ENCODE measurements around the gene ZNF536. TPM values are rescaled to one million over a fixed set of nuclear protein-coding genes. Genes with fewer than 3 reads are reported as not detected.
"Not testable (repeated sequence)": the region's sequence is repeated elsewhere in the genome, so short reads cannot be mapped to it uniquely, and the experiment has no call there.

Gene ZNF536
- total RNA-seq, 1 experiment from 2014 or later, result not detected

- no peak for DNase-seq (ENCODE audit: low read depth)
Observed at GRCh38 chr19:30341611-30342201, 30.5 kb upstream of the ZNF536 start.

DNA sequence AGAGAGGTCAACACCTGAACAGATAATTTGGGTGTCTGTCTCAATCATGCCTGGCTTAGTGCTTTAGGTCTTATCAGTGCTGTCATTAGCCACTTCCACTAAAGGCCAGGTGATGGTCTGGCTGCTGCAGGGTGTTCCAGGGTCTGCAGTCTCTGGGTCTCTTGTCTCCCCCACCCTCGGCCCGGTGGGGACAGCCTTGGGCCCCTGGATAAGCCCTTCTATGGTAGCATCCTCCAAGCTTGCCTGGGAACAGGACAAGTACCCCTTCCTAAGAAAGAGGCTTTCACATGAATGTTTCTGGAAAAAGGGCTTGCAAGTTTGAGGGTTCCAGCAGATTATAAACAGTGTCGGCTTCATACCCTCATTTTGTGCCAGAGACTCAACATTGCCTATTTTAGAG is 29.3 kb upstream of the ZNF536 start:
- no peak for DNase-seq (ENCODE audit: low read depth)

DNA sequence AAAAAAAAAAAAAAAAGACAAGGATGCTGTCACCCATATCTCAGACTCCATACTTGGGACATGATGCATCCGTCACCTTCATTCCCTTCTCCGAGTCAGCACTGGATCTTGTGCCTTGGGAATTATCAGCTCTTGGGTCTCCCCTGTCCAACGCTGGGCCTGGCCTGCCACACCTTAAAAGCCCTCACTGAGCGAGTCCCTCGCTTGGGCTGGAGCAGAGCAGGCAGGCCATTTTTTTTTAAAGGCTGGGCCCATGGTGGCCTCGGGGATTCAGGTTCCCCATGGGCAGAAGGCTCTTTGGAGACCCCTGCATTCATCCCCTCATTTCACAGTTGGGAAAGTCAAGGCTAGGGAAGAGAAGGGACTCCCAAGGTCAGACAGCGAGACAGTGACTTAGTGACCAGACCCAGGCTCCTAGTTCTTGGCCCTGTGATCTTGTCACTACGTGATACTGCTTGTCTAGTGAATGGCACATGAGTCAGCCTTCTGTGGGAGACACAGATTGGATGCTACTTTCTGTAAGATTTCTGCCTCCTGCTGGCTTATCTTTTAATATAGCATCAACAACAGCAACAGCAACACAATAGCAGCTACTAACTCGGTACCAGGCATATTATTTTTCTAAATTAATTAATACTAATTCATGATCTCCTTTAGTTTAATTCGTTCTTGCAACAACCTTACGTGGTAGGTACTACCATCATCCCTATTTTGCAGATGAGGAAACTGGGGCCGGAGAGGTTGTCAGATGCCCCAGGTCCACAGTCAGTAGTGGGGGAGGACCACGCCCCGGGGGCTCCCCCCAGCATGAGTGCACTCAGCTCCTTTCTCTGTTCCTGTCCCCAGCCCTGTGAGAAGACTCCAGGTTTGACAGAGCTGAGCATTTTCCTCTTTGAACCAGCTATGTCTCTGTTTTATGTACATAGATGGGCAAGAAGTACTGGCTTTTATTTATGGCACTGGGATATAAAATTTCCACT is 27.4 kb upstream of the ZNF536 start:
- DNase-seq (ENCODE audit: low read depth), result peak; percentile 5

GRCh38 chr19:30345686-30346085 is 26.5 kb upstream of the ZNF536 start:
- DNase-seq (ENCODE audit: low read depth), result no peak

DNA sequence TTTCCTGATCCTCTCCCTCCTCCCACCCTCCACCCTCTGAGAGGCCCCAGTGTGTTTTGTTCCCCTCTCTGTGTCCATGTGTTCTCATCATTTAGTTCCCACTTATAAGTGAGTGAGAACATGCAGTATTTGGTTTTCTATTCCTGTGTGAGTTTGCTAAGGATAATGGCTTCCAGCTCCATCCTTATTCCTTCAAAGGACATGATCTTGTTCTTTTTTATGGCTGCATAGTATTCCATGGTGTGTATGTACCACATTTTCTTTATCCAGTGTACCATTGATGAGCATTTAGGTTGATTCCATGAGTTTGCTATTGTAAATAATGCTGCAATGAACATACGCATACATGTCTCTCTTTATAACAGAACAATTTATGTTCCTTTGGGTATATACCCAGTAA is 25.7 kb upstream of the ZNF536 start:
- not testable (repeated sequence) for DNase-seq (ENCODE audit: low read depth)

DNA sequence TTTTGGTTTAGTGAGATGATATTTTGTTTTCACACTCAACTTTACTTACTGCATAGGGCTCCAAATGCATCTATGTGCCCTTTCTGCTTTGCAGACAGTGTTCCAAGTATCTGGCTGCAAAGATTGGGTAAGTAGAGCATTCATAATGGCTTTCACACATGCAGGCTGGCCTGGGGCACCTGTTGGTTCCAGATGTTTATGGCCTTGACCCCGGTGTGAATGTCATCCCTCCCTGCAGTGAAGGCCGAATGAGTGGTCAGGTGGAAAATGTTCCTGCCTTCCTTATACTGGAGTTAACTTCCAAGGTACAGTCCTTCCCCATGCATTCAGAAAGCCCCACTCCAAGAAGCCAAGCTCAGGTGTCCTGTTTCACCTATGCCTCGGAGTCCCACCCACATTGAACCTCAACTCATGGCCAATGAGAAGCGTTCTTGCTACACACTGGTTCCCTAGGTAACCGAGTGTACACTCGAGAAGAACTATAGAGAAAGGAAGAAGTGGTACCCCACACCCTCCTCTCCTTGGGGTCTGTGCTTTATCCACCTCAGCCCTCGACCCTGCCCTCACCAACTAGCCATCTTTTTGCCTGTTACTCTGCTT is 23.0 kb upstream of the ZNF536 start:
- no peak for DNase-seq (ENCODE audit: low read depth)

DNA sequence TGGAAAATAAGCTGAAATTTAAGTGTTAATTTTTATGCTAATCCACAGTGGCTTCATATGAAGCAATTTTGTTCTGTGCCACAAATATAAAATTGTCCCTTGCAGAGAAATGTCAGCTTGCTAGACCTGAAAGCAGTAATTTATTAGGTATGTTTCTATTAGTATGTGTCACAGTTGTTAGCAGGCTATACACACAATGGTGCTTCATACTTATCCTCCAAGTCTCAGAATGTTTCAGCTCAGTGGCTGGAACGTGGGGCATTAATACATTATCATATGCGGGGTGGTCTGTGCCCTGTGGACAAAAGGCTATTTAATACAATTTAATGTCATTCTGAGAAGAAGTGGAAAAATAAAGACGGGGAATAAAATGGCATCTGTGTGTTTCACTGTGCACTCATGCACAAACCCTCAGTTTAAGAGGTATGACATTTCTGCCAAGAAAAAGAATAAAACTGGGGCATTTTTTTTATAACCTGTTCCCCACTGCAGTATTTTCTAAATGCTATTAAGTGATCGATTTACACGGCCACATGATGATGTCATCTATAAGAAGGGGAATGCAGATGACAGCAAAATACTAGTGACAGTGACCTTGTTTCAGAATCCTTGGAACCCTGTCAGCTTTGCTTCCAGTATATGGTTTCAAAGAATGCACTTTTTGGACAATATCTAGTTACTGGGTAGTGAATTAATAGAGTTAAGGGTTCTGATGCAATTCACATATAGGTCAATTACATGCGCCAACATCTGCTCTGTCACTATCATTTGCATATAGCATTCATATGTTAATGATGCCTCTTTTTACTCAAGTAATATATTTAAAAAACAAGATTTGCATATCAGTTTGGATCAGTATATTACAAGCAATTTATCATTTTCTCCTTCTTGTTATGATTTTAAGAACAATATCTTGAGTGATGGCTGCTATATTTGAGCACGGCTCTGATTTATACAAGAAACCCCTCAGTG is 21.2 kb upstream of the ZNF536 start:
- no peak for DNase-seq (ENCODE audit: low read depth)

DNA sequence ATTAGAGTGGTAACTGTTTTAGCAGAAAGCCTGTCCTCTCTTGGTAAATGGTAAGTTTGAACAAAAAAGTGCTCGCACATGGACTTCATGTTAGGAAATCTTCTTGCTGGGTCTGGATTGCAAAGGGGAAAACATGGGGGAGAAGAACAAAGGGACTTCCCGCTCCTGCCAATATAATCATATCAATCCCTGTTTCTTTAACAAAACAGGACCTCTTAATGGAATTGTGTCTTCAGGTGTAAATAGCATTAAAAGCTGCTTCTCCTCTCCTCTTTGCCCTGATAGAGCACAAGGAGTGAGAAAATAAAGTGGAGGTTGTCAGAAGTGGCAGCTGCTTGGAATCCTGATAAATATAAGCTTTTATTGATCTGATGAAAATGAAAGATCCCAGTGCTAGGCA is 20.4 kb upstream of the ZNF536 start:
- no peak for DNase-seq (ENCODE audit: low read depth)

DNA sequence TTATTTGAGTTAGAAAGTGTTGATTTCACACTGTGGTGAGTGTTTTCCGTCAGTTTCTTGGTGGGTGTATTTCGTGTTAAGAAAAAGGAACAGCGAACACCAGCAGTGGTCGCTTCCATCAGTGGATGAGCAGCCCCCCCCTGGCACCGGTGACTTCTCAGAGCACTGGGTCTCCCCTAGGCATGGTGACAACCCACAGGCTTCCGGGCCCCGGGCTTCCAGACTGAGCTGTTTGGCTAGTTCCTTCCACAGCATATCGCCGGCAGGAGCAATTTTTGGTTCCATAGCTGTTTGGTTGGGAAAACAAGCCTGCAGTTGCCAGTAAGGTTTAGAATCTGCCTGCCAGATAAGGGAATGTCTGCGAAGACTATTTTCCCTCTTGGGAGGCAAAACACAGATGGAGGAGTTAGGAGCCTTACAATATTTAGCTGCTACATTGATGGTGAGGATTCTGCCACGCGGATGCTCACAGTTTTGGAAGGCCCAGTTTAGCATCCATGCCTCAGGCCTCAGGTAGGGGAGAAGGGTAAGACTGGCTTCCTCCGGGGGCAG is 18.7 kb upstream of the ZNF536 start:
- no peak for DNase-seq (ENCODE audit: low read depth)

GRCh38 chr19:30355586-30355985 is 16.6 kb upstream of the ZNF536 start:
- DNase-seq (ENCODE audit: low read depth), result no peak

GRCh38 chr19:30356951-30357579 is 15.1 kb upstream of the ZNF536 start:
- no peak for DNase-seq (ENCODE audit: low read depth)

- DNase-seq (ENCODE audit: low read depth), result no peak
Observed at GRCh38 chr19:30357580-30357954, 14.6 kb upstream of the ZNF536 start.

GRCh38 chr19:30358319-30358718 is 13.9 kb upstream of the ZNF536 start:
- no peak for DNase-seq (ENCODE audit: low read depth)

DNA sequence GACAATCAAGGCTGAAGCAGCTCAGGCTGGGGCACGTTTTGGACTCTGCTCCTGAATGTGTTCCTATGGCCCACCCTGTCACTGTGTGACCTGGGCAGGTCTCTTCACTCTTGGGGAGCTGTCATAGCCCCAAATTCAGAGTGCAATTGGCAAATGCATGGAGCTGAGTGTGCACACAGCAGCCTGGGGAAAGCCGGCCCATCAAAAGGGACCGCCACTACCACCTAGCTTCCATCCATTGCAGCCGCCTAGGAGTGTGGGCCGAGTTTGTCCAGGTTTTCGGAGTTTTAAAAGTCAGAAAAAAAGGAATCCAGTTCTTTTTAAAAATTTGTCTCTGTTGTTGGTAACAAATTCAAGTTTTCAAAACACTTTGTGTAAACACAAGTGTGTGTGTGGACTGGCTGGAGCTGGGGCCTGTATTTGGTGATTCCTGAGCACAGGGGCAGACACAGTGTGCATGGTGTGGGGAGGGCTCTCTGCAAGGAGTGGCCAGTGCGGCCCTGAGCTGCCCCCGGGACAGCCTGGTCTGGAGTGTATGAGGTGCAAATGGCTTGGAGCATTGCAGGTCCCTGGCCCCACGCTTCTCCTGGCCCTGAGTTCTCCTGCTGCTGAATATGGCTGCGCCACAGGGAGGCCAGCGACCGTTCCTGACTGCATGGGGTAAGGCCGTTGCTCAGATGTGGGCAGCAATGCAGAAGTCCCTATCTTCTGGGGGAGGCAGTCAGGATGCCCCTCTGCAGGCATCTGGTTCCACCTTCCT is 13.2 kb upstream of the ZNF536 start:
- no peak for DNase-seq (ENCODE audit: low read depth)

GRCh38 chr19:30359936-30360335 is 12.2 kb upstream of the ZNF536 start:
- DNase-seq (ENCODE audit: low read depth), result no peak

DNA sequence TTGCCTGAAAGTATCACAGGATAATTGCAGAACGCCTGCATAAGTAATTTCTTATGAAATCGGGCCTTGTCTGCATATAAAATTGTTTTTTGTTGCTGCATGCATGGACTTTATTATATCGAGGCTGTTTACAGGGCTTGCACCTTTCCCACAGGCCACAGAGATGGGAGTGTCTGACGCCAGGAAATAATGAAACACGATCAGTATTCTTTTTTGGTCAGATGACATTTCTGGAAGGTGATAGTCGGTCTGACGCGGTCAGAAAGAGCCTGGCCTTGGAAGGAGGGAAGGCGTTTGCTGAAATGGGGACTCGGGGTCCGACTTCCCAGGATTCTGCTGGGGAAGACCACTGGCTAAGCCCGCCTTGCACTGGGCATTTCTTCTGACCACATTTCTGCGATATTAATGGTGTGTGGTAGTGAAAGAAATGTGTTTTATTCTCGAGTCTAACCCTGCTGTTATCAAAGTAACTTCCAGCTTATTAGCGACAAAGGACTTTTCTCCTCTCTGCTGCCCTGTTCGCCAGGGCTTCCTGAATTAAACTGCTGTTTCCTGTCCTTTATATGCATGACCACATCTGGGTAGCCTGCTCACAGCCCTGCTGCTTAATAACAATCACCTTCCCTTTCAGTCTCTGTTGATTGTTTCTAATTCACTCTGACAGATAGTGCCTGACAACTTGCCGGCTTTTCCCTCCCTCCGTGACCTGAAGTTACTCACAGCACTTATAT is 11.6 kb upstream of the ZNF536 start:
- DNase-seq (ENCODE audit: low read depth), result no peak

DNA sequence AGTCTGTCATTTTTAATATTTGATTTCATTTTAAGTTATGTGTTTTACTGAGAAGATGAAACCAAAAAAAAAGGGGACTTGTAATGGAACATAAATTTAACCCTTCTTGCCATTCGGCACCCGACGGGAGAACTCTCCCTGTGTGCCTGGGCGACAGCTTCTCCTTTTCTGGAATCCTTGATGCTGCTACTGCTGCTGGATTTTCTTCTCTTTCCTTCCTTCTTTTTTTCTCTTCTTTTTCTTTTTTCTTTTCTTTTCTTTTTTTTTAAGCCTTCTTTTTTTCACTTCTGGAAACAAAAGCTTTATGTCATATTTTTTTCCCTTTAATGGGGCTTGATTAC is 11.1 kb upstream of the ZNF536 start:
- DNase-seq (ENCODE audit: low read depth), result no peak

GRCh38 chr19:30361721-30362120 is 10.5 kb upstream of the ZNF536 start:
- no peak for DNase-seq (ENCODE audit: low read depth)

GRCh38 chr19:30362156-30362754 is 9.9 kb upstream of the ZNF536 start:
- peak; percentile 31 for DNase-seq (ENCODE audit: low read depth)

Measured in M059J (cell line).